H1 (cell line): ENCODE results near the gene ENDOD1. TPM values are rescaled to one million over a fixed set of nuclear protein-coding genes. Genes with fewer than 3 reads are reported as not detected.

Experiments used
- CTCF ChIA-PET: fragments of 300-600 bp; sonication (Branson Sonifier 250); formaldehyde crosslinking; loops from one replicate; lab custom pipeline; 2021; ENCODE audit not compliant: partially characterized antibody; lab: Charles Lee
- POLR2A ChIA-PET: fragments of 300-600 bp; sonication (Branson Sonifier 250); formaldehyde crosslinking; loops from one replicate; lab custom pipeline; 2021; ENCODE audit warnings: inconsistent platforms; ENCODE audit not compliant: partially characterized antibody; lab: Charles Lee
- DNase-seq, 2 experiments: peaks; one replicate each; pipeline versions ENCODE4 v3.0.0 to v3.0.0-alpha.2; 2010 to 2022; ENCODE audit warnings: low spot score in 2 of 2, low read depth in 1 of 2, mixed read lengths in 1 of 2
- FAIRE-seq: peaks from 2 replicates; lab custom pipeline; 2011; peaks lifted over from hg19 to GRCh38; lab: Jason Lieb, UNC
- H2AFZ ChIP-seq: 2 replicates; pipeline ENCODE4 v1.8.1; 2012; ENCODE audit warnings: low read length, inconsistent platforms
- H2AK5ac ChIP-seq: 2 replicates; pipeline ENCODE4 v1.6.1; 2013; ENCODE audit warnings: low read depth, low read length
- H2BK120ac ChIP-seq: replicated peaks from 2 replicates; pipeline ENCODE3; 2013; ENCODE audit warnings: low read depth, low read length, inconsistent platforms
- H2BK12ac ChIP-seq: 2 replicates; pipeline ENCODE4 v1.6.1; 2013; ENCODE audit warnings: low read depth, low read length
- H2BK15ac ChIP-seq: 2 replicates; pipeline ENCODE4 v1.6.1; 2013; ENCODE audit warnings: low read length
- H2BK20ac ChIP-seq: 2 replicates; pipeline ENCODE4 v1.6.1; 2013; ENCODE audit warnings: low read length
- H2BK5ac ChIP-seq: 2 replicates; pipeline ENCODE4 v1.6.1; 2013; ENCODE audit warnings: low read depth, low read length
- H3K14ac ChIP-seq: 2 replicates; pipeline ENCODE4 v1.6.1; 2013; ENCODE audit warnings: inconsistent platforms; ENCODE audit not compliant: insufficient read length
- H3K18ac ChIP-seq: 2 replicates; pipeline ENCODE4 v1.6.1; 2013; ENCODE audit warnings: low read length; ENCODE audit errors: extremely low read depth
- H3K23ac ChIP-seq: 2 replicates; pipeline ENCODE4 v1.6.1; 2013; ENCODE audit warnings: inconsistent platforms; ENCODE audit not compliant: insufficient read length
- H3K23me2 ChIP-seq: 2 replicates; pipeline ENCODE4 v1.6.1; 2013; ENCODE audit warnings: low read depth, low read length
- H3K27ac ChIP-seq: 2 replicates; pipeline ENCODE4 v1.6.1; 2011; ENCODE audit warnings: low read depth, low read length, inconsistent platforms
- H3K27me3 ChIP-seq, 4 experiments: replicated peaks in 1 of 4; 1 replicate in 1 of 4; 2 replicates in 3 of 4; pipeline versions ENCODE4 v1.6.1 to v1.8.1; 2011 to 2013; ENCODE audit warnings: low read length in 3 of 4, mild to moderate bottlenecking in 3 of 4, inconsistent platforms in 2 of 4, mixed read lengths in 2 of 4, moderate library complexity in 1 of 4; ENCODE audit not compliant: control insufficient read depth in 3 of 4, insufficient read depth in 3 of 4; ENCODE audit errors: extremely low read depth in 1 of 4
- H3K36me3 ChIP-seq, 4 experiments: 2 replicates each; pipeline versions ENCODE4 v1.6.1 to v1.8.1; 2011 to 2013; ENCODE audit warnings: mild to moderate bottlenecking in 4 of 4, low read length in 3 of 4, moderate library complexity in 2 of 4, control low read depth in 1 of 4, inconsistent platforms in 1 of 4; ENCODE audit not compliant: insufficient read depth in 4 of 4, control insufficient read depth in 2 of 4
- H3K4ac ChIP-seq: replicated peaks from 2 replicates; pipeline ENCODE3; 2013; ENCODE audit warnings: low read length, low read depth, mixed read lengths, inconsistent platforms; ENCODE audit not compliant: insufficient read length
- H3K4me1 ChIP-seq, 4 experiments: replicated peaks in 1 of 4; 1 replicate in 1 of 4; 2 replicates in 3 of 4; pipeline versions ENCODE4 v1.6.1 to v1.8.1; 2011 to 2013; ENCODE audit warnings: low read length in 3 of 4, inconsistent platforms in 2 of 4, mixed read lengths in 1 of 4; ENCODE audit not compliant: insufficient read depth in 4 of 4, control insufficient read depth in 3 of 4
- H3K4me2 ChIP-seq, 2 experiments: 2 replicates each; pipeline versions ENCODE4 v1.6.1 to v1.8.1; 2011 to 2013; ENCODE audit warnings: low read depth in 2 of 2, low read length in 2 of 2, control low read depth in 1 of 2, inconsistent platforms in 1 of 2, mild to moderate bottlenecking in 1 of 2; ENCODE audit not compliant: insufficient read depth in 1 of 2
- H3K4me3 ChIP-seq, 4 experiments: fragments of 200-600, 300-600 bp in 1 of 4; sonication (generic), shearing (Covaris generic), sonication (Bioruptor Twin) in 1 of 4; 2 replicates each; pipeline versions ENCODE4 v1.5.1 to v1.8.1; 2011 to 2016; ENCODE audit warnings: low read length in 4 of 4, low read depth in 3 of 4, control low read depth in 2 of 4, inconsistent platforms in 2 of 4, mild to moderate bottlenecking in 2 of 4, mixed read lengths in 1 of 4, moderate library complexity in 1 of 4; ENCODE audit not compliant: insufficient read depth in 2 of 4; ENCODE audit errors: extremely low read depth in 1 of 4
- H3K56ac ChIP-seq: replicated peaks from 2 replicates; pipeline ENCODE3; 2013; ENCODE audit warnings: low read depth, mild to moderate bottlenecking, mixed read lengths, low read length, inconsistent platforms; ENCODE audit not compliant: insufficient read length
- H3K79me1 ChIP-seq: 2 replicates; pipeline ENCODE4 v1.6.1; 2013; ENCODE audit warnings: low read depth, low read length, control low read depth
- H3K79me2 ChIP-seq, 2 experiments: 2 replicates each; pipeline versions ENCODE4 v1.6.1 to v1.8.1; 2012 to 2013; ENCODE audit warnings: low read length in 2 of 2, mild to moderate bottlenecking in 2 of 2, inconsistent platforms in 1 of 2; ENCODE audit not compliant: insufficient read depth in 2 of 2, control insufficient read depth in 1 of 2
- H3K9ac ChIP-seq, 4 experiments: replicated peaks in 1 of 4; 1 replicate in 1 of 4; 2 replicates in 3 of 4; pipeline versions ENCODE4 v1.6.1 to v1.8.1; 2011 to 2013; ENCODE audit warnings: low read depth in 3 of 4, low read length in 3 of 4, control low read depth in 2 of 4, mild to moderate bottlenecking in 2 of 4, moderate library complexity in 2 of 4, inconsistent platforms in 1 of 4; ENCODE audit errors: extremely low read depth in 1 of 4
- H3K9me3 ChIP-seq, 2 experiments: 2 replicates each; pipeline versions ENCODE4 v1.6.1 to v1.8.1; 2012 to 2013; ENCODE audit warnings: mild to moderate bottlenecking in 2 of 2, moderate library complexity in 2 of 2, control low read depth in 1 of 2, inconsistent platforms in 1 of 2, low read depth in 1 of 2, low read length in 1 of 2, mixed read lengths in 1 of 2; ENCODE audit not compliant: insufficient read depth in 2 of 2
- H4K20me1 ChIP-seq, 2 experiments: replicated peaks in 1 of 2; 2 replicates each; pipeline versions ENCODE3 to v1.8.1; 2011 to 2013; ENCODE audit warnings: inconsistent platforms in 2 of 2, low read length in 2 of 2, mild to moderate bottlenecking in 1 of 2; ENCODE audit not compliant: insufficient read depth in 2 of 2, control insufficient read depth in 1 of 2
- H4K5ac ChIP-seq: 2 replicates; pipeline ENCODE4 v1.6.1; 2013; ENCODE audit warnings: low read length, low read depth, mixed read lengths, inconsistent platforms; ENCODE audit not compliant: insufficient read length
- H4K8ac ChIP-seq: 2 replicates; pipeline ENCODE4 v1.8.0; 2013; ENCODE audit warnings: mild to moderate bottlenecking, moderate library complexity, low read length, inconsistent platforms; ENCODE audit not compliant: insufficient read depth; ENCODE audit errors: extremely low read depth
- H4K91ac ChIP-seq: replicated peaks from 2 replicates; pipeline ENCODE3; 2013; ENCODE audit warnings: low read length, mixed read lengths, inconsistent platforms; ENCODE audit not compliant: insufficient read length
- BRCA1 ChIP-seq: IDR thresholded peaks from 2 replicates; pipeline ENCODE4 v1.6.1; 2012; ENCODE audit warnings: low read depth, low read length, improper control_type of control experiment
- CBX5 ChIP-seq: fragments of 300-800, 300-1000 bp; sonication (generic); IDR thresholded peaks from 2 replicates; pipeline ENCODE4 v1.7.1; 2016; ENCODE audit warnings: antibody characterized with exemption, low read length, low read depth
- GABPA ChIP-seq: IDR thresholded peaks from 2 replicates; pipeline ENCODE4 v1.6.1; 2011; ENCODE audit warnings: mild to moderate bottlenecking, low read length, moderate library complexity, borderline replicate concordance; ENCODE audit not compliant: insufficient read depth
- RAD21 ChIP-seq, 2 experiments: IDR thresholded peaks in 1 of 2; conservative IDR thresholded peaks in 1 of 2; 2 replicates each; pipeline ENCODE4 v1.6.1; 2011; ENCODE audit warnings: low read depth in 2 of 2, low read length in 2 of 2, improper control_type of control experiment in 1 of 2, inconsistent platforms in 1 of 2, mild to moderate bottlenecking in 1 of 2, moderate library complexity in 1 of 2
- RFX5 ChIP-seq: IDR thresholded peaks from 2 replicates; pipeline ENCODE4 v1.6.1; 2011; ENCODE audit warnings: low read depth, low read length, improper control_type of control experiment, borderline replicate concordance
- SIX5 ChIP-seq: IDR thresholded peaks from 2 replicates; pipeline ENCODE4 v1.6.1; 2011; ENCODE audit warnings: mild to moderate bottlenecking, low read depth, low read length
- WGBS, 2 experiments: shearing (Covaris generic) in 1 of 2; methylation state at CpG; one replicate each; pipeline versions ENCODE4 v1.1.6 to v1.1.7; 2013 to 2015; ENCODE audit warnings: low lambda C conversion rate in 2 of 2, mixed read lengths in 2 of 2, inconsistent platforms in 1 of 2, low coverage in 1 of 2, missing lambda C conversion rate in 1 of 2; ENCODE audit not compliant: insufficient replicate concordance in 2 of 2, insufficient coverage in 1 of 2, insufficient read length in 1 of 2; ENCODE audit errors: extremely low coverage in 1 of 2, missing lambda C conversion rate in 1 of 2; 5-methylcytosine and 5-hydroxymethylcytosine counted together
- polyA plus RNA-seq, 7 experiments: library from polyadenylated mRNA; depleted of rRNA in 3 of 7; stranded (reverse) in 5 of 7; unstranded in 2 of 7; fragments of >200 nt in 5 of 7; fragments of 200-250 nt in 2 of 7; gene quantifications; 1 replicate in 5 of 7; 2 replicates in 1 of 7; 4 replicates in 1 of 7; pipeline versions ENCODE4 v1.2.1 to v1.2.3, GENCODE V29; 2011 to 2013; ENCODE audit warnings: missing spikeins in 2 of 7, mixed read lengths in 2 of 7
- total RNA-seq: library from RNA; stranded (reverse); fragmentation: NEBNext Ultra II Directional; extraction: Animal tissue kit (Norgen Biotek cat#: 25700); gene quantifications from 2 replicates; pipeline ENCODE4 v1.2.1, GENCODE V29; 2021

ENDOD1 gene
- total and polyA plus RNA-seq, 2 of the 8 experiments (the other 6 are each of a cell fraction or from before 2014, with no cell fraction given) = 1.2 to 2.5 TPM

DNA sequence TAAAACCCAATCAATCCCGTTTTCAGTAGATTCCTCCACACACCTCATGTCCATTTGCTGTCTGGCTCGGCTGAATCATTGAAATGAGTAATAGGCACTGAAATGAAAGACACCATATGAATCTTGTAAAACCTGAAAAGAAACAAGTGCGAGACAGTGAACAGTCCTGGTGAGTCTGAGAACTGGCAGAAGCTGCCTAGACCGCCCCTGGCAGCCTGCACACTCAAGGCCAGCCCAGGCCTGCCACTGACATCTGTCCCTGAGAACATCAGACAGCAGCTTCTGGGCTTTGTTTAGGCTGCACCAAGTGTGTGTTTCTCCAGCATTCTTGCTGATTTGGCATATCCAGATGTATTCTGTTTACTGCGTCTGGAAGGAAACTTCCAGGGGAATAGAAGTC, 44.8 kb downstream of the ENDOD1 start:
- Histone ChIP-seq H2BK5ac (no peak overlapping the region), H3K18ac (no peak overlapping the region), H3K23ac (no peak overlapping the region), H4K8ac (no peak overlapping the region), H3K79me2 (no peaks in the 10 kb centered on the region), H2AK5ac (no peak overlapping the region), H2AFZ (no peak overlapping the region), H3K4me3 (no peak overlapping the region), H3K4me2 (no peak overlapping the region), H3K36me3 (no peaks in the 10 kb centered on the region), H4K5ac (no peak overlapping the region), H3K4me1 (no peaks in the 10 kb centered on the region), H3K27ac (no peak overlapping the region), H3K23me2 (no peaks in the 10 kb centered on the region), H2BK120ac (no peak overlapping the region), H2BK20ac (no peak overlapping the region), H2BK12ac (no peak overlapping the region), H3K56ac (no peak overlapping the region), H3K4ac (no peak overlapping the region), H3K9ac (no peak overlapping the region), H3K9me3 (no peaks in the 10 kb centered on the region), H3K27me3 (no peaks in the 10 kb centered on the region), H2BK15ac (no peak overlapping the region), H4K20me1 (peaks cover 0 to 2% of the 10 kb centered on the region in 2 experiments), H3K79me1 (no peaks in the 10 kb centered on the region), H3K14ac (no peak overlapping the region), H4K91ac (no peak overlapping the region)
- no peak for TF ChIP-seq BRCA1
- TF ChIP-seq CBX5 = no peak
- TF ChIP-seq GABPA = no peak
- no peak for TF ChIP-seq SIX5
- TF ChIP-seq RFX5 = no peak
- no peak for TF ChIP-seq RAD21 (IDR thresholded peaks at IDR 0.05 in 1 of 2, conservative IDR thresholded peaks at IDR 0.05 in 1 of 2; ENCODE audit: low read depth in 2 of 2, low read length in 2 of 2)
- DNase-seq = no peak
- ChIA-PET CTCF (interaction anchor here (1.1 kb wide), 1 partner anchor 18 kb away, joined by 3 read pairs; no protein-coding TSS in a partner anchor), POLR2A (no interaction called here)
- FAIRE-seq = no peak
- 83% methylated on average over 5 of the region's 5 CpGs; no CpG with 5 or more reads in 1 of the 2 experiments for WGBS, 2 experiments
